Colonic mucosa (tissue), 4 donors: Measurements from ENCODE around the gene PDGFD. TPM values are rescaled to one million over a fixed set of nuclear protein-coding genes. Genes with fewer than 3 reads are reported as not detected.

Source experiments
- DNase-seq: peaks from one replicate; pipeline ENCODE4 v3.0.0-alpha.2; 2020
- H3K27ac ChIP-seq: fragments of 200-600 bp; one replicate; pipeline ENCODE4 v1.8.0; 2021
- H3K27me3 ChIP-seq: fragments of 200-600 bp; one replicate; pipeline ENCODE4 v1.8.0; 2021
- H3K36me3 ChIP-seq: fragments of 200-600 bp; one replicate; pipeline ENCODE4 v1.8.0; 2021
- H3K4me1 ChIP-seq: fragments of 200-600 bp; one replicate; pipeline ENCODE4 v1.8.0; 2021; ENCODE audit warnings: mild to moderate bottlenecking
- H3K4me3 ChIP-seq: fragments of 200-600 bp; one replicate; pipeline ENCODE4 v1.8.0; 2021
- H3K9ac ChIP-seq, 2 donors: one replicate each; pipeline ENCODE4 v1.7.0; 2013; ENCODE audit warnings: control low read depth in 2 of 2, low read depth in 2 of 2, low read length in 2 of 2
- H3K9me3 ChIP-seq: fragments of 200-600 bp; one replicate; pipeline ENCODE4 v1.8.0; 2021
- CTCF ChIP-seq: fragments of 200-600 bp; IDR thresholded peaks from one replicate; pipeline ENCODE4 v1.8.0; 2022; ENCODE audit warnings: antibody characterized with exemption, mild to moderate bottlenecking
- intact Hi-C: fragments of 100-400 bp; cut with DNase I; formaldehyde crosslinking; loops from one replicate; pipeline ENCODE4 v1.14.1; 2022
- total RNA-seq, 2 donors: library from RNA; stranded (reverse); fragmentation: NEBNext Ultra II Directional in 1 of 2; extraction: Animal tissue kit (Norgen Biotek cat#: 25700) in 1 of 2; gene quantifications; one replicate each; pipeline ENCODE4 v1.2.1, GENCODE V29; 2021
- donor health status: healthy.
- donor health status: DM: no; HTN: no; CAD: no.
- donor health status: DM: no; HTN: no; CAD: no.

PDGFD gene
- total RNA-seq, 2 donors from 2014 or later: 2.1 to 5.4 TPM

- no peaks in the 10 kb centered on the region for H3K9me3 ChIP-seq
- intact Hi-C loops: no loop called here
- no peak overlapping the region for H3K9ac ChIP-seq
- H3K27ac ChIP-seq: no peak overlapping the region
- no peak for TF ChIP-seq CTCF
- H3K4me3 ChIP-seq: no peak overlapping the region
- no peaks in the 10 kb centered on the region for H3K36me3 ChIP-seq
- no peaks in the 10 kb centered on the region for H3K27me3 ChIP-seq
- H3K4me1 ChIP-seq: no peaks in the 10 kb centered on the region
- DNase-seq: no peak
Measured at GRCh38 chr11:103994094-103994493, 169.9 kb downstream of the PDGFD start.

- intact Hi-C loops: no loop called here
- no peaks in the 10 kb centered on the region for H3K9me3 ChIP-seq
- no peak for TF ChIP-seq CTCF
- H3K4me1 ChIP-seq: no peaks in the 10 kb centered on the region
- no peak overlapping the region for H3K4me3 ChIP-seq
- H3K36me3 ChIP-seq: no peaks in the 10 kb centered on the region
- no peak for DNase-seq
- no peak overlapping the region for H3K27ac ChIP-seq
- no peak overlapping the region for H3K9ac ChIP-seq
- no peaks in the 10 kb centered on the region for H3K27me3 ChIP-seq
Measured at GRCh38 chr11:103993507-103993906, 170.4 kb downstream of the PDGFD start.

- Histone ChIP-seq H3K9ac (no peak overlapping the region), H3K4me1 (no peaks in the 10 kb centered on the region)
Measured at GRCh38 chr11:103988595-103988969, 175.4 kb downstream of the PDGFD start.

GRCh38 chr11:103987629-103988594 lies 176.0 kb downstream of the PDGFD start:
- H3K36me3 ChIP-seq: no peaks in the 10 kb centered on the region
- H3K9me3 ChIP-seq: no peaks in the 10 kb centered on the region
- no peak overlapping the region for H3K4me3 ChIP-seq
- TF ChIP-seq CTCF: no peak
- no peak overlapping the region for H3K9ac ChIP-seq
- H3K27ac ChIP-seq: no peak overlapping the region
- H3K4me1 ChIP-seq: no peaks in the 10 kb centered on the region
- no peaks in the 10 kb centered on the region for H3K27me3 ChIP-seq
- intact Hi-C loops: no loop called here
- no peak for DNase-seq

More at GRCh38 chr11:103988595-103988969, 175.4 kb downstream of the PDGFD start:
- Histone ChIP-seq H3K27ac (no peak overlapping the region), H3K9me3 (no peaks in the 10 kb centered on the region), H3K36me3 (no peaks in the 10 kb centered on the region), H3K27me3 (no peaks in the 10 kb centered on the region), H3K4me3 (no peak overlapping the region)
- TF ChIP-seq CTCF: no peak
- DNase-seq: no peak
- intact Hi-C loops: no loop called here

- intact Hi-C loops: no loop called here
- Histone ChIP-seq H3K27me3 (no peaks in the 10 kb centered on the region), H3K27ac (no peak overlapping the region), H3K36me3 (no peaks in the 10 kb centered on the region), H3K9me3 (no peaks in the 10 kb centered on the region), H3K4me3 (no peak overlapping the region), H3K4me1 (no peaks in the 10 kb centered on the region), H3K9ac (no peak overlapping the region)
- no peak for DNase-seq
- no peak for TF ChIP-seq CTCF
Measured at GRCh38 chr11:103985041-103985440, 178.9 kb downstream of the PDGFD start.
